Activated T-helper 9 cell treated with anti-CD3 and anti-CD28 coated beads, Interleukin-2, amount 50 U/mL, for 16 hours (primary cell): ENCODE results near the gene COPG1.
"Not testable (repeated sequence)": the region's sequence is repeated elsewhere in the genome, so short reads cannot be mapped to it uniquely, and the experiment has no call there.

ENCODE experiments used
- DNase-seq: peaks from one replicate; pipeline ENCODE4 v3.0.0-alpha.2; 2020; ENCODE audit warnings: low read depth

Gene COPG1, protein sequence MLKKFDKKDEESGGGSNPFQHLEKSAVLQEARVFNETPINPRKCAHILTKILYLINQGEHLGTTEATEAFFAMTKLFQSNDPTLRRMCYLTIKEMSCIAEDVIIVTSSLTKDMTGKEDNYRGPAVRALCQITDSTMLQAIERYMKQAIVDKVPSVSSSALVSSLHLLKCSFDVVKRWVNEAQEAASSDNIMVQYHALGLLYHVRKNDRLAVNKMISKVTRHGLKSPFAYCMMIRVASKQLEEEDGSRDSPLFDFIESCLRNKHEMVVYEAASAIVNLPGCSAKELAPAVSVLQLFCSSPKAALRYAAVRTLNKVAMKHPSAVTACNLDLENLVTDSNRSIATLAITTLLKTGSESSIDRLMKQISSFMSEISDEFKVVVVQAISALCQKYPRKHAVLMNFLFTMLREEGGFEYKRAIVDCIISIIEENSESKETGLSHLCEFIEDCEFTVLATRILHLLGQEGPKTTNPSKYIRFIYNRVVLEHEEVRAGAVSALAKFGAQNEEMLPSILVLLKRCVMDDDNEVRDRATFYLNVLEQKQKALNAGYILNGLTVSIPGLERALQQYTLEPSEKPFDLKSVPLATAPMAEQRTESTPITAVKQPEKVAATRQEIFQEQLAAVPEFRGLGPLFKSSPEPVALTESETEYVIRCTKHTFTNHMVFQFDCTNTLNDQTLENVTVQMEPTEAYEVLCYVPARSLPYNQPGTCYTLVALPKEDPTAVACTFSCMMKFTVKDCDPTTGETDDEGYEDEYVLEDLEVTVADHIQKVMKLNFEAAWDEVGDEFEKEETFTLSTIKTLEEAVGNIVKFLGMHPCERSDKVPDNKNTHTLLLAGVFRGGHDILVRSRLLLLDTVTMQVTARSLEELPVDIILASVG

DNA sequence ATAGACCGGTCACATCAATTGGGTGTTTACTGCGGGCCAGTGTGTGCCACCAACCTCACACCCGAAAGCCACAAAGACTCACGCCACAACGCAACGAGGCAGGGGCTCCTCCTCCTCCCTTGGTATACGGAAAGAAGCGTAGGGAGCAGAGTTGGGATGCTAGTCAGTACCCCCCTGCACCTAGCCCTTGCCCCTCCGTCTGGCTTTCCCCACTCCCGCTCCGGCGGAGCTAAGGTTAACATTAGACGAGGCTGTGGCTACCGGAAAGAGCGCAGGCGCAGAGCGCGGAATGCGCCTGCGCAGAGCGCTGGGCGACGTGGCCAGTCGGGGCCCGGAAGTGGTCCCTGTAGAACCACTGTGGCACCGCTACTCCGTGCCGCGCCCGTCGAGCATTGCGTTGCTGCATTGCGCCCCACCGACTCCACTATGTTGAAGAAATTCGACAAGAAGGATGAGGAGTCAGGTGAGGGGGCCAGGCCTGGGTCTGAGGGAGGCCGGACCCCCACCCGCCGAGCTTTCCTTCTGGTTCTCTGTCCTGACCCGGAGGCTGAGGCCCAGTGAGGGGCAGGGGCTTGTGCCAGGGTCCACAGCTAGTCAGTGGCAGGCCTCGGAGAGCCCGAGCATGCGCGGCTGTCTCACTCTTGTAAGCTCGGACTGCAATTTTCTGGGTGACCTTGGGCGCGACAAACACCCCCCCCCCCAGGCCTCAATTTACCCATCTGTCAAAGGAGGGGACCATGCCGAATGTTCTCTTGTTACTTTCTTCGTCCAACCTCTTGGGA is at the start of gene COPG1:
Gene COPG1, plus strand, starts transcription at position 323 of the 782 bp plus-strand sequence. Its CDS starts 104 bp downstream, at position 427.
- peak; percentile 82 for DNase-seq

GRCh38 chr3:129204473-129204872 is 44.9 kb upstream of the COPG1 start:
- no peak for DNase-seq

GRCh38 chr3:129205109-129205832 is 44.1 kb upstream of the COPG1 start:
- DNase-seq, result no peak

DNA sequence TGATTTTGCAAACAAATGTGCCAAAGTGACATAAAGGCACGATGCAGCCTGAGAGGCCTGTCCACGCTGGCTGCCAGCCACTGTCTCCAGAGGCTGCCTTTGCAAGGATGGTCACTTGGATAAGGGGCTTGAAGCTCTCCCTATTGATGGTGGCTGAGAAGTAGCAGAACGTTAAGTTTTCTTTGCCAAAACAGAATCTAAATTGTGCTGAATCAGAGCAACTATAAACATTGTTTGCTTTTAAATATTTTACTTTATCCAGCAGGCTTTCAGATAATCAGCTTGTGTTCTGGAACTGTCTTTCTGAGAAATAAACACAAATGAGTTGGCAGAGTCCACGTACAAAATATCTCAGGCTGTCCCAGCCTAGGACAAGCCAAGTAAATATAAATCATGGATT is 41.9 kb upstream of the COPG1 start:
- DNase-seq, result no peak

- DNase-seq, result no peak
Measured at GRCh38 chr3:129211345-129211744, 38.1 kb upstream of the COPG1 start.

GRCh38 chr3:129211772-129212171 is 37.6 kb upstream of the COPG1 start:
- no peak for DNase-seq

DNA sequence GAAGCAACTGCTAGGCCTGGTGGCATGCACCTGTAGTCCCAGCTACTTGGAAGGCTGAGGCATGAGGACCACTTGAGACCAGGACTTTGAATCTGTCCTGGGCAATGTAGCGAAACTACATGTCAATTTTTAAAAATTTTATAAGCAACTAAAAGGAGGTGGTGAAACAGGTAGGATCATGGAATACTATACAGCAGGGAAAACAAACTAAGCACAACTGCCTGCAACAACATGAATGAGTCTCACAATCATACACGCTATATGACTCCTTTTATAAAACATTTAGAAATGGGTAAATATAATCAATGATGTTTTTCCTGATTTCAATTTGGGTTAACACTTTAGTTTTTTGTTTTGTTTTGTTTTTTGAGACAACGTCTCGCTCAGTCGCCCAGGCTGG is 36.2 kb upstream of the COPG1 start:
- DNase-seq, result no peak

DNA sequence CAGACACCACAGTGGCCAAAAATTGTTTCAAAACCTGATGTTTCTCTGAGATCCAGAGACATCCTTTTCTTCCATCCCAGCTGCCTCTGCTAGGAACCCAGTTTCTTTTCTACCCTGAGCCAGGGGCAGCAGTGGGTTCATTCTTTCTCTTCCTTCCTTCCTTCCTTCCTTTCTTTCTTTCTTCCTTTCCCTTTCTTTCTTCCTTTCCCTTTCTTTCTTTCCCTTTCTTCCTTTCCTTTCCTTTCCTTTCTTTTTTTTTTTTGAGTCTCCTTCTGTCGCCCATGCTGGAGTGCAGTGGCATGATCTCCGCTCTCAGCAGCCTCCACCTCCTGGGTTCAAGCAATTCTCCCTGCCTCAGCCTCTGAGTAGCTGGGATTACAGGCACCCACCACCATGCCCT is 30.7 kb upstream of the COPG1 start:
- no peak for DNase-seq

DNA sequence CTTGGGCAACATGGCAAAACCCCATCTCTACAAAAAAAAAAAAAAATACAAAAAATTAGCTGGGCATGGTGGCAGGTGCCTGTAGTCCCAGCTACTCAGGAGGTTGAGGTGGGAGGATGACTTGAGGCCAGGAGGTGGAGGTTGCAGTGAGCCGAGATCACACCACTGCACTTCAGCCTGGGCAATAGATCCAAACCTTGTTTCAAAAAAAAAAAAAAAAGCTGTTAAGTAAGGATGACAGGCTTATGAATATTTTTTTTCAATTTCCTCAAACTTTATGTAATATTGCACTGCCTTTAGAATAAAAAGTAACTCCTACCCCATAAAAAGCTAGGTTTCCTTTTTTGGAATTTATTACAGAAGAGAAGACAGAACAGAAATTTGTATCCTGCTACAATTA is 25.0 kb upstream of the COPG1 start:
- DNase-seq, result not testable (repeated sequence)

- no peak for DNase-seq
Measured at GRCh38 chr3:129224984-129225393, 24.4 kb upstream of the COPG1 start.

DNA sequence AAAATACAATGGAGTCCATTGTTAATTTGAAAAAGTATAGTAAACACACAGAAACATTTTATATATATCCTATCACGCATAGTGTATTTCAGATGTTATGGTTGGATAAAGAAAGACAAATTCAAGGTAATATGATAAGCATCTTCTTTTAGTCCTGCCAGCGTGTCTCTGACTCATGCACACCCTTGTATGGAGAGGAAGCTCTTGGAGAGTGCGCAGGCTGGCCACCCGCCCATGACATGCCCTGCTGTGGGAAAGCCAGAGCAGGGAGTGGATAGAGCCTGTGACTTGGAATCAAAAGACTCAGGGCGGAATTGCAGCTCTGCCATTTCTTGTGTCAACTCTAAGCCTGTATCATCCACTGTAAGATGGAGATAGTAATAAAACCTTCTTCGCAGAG is 23.0 kb upstream of the COPG1 start:
- no peak for DNase-seq

- no peak for DNase-seq
Measured at GRCh38 chr3:129228891-129229585, 20.4 kb upstream of the COPG1 start.

DNA sequence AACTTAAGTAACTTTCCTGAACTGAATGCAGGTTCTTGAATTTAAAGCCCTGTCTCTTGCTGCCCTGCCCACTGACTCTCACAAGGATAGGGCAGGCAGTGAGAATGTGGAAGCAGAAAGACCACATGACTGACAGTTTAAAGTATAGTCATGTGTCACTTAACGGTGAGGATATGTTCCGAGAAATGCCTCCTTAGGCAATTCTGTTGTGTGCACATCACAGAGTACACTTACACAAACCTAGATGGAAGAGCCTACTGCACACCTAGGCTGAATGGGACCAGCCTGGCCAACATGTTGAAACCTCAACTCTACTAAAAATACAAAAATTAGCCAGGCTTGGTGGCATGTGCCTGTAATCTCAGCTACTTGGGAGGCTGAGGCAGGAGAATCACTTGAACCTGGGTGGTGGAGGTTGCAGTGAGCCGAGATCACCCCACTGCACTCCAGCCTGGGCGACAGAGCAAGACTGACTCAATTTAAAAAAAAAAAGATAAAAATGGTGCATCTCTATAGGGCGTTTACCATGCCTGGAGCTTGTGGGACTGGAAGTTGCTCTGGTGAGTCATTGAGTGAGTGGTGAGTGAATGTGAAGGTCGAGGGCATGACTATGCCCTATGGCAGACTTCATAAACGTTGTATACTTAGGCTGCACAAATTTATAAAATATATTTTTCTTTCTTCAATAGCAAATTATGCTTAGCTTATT is 18.9 kb upstream of the COPG1 start:
- no peak for DNase-seq

- DNase-seq, result no peak
Measured at GRCh38 chr3:129231331-129232119, 17.9 kb upstream of the COPG1 start.

DNA sequence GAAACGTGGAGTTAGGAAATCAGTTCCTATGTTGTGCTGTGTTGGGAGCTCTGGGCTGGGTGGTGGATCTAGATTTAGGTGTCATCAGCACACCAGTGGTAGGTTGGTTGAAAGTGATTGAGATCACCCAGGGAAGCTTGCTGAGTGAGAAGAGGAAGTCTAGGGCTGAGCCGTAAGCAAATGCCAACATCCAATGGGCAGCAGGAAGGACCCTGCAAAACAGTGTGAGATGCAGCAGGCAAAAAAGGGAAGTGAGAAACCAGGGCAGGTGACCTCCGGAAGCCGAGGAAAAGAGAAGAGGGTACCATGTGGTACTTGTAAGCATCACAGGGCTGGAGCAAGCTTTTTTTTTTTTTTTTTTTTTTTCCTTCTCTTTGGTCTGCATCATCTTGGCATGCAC is 15.9 kb upstream of the COPG1 start:
- no peak for DNase-seq

GRCh38 chr3:129234441-129234840 is 15.0 kb upstream of the COPG1 start:
- DNase-seq, result no peak

GRCh38 chr3:129235344-129235917 is 14.0 kb upstream of the COPG1 start:
- DNase-seq, result no peak

- no peak for DNase-seq
Measured at GRCh38 chr3:129238945-129239705, 10.3 kb upstream of the COPG1 start.
